HEK293 (cell line): ENCODE measurements around the gene ADAMTS17.
A peak's percentile ranks its signal among the peaks of the same experiment; 100 is the strongest.

ENCODE experiments used
- CTCF ChIA-PET: fragments of 350-600 bp; formaldehyde crosslinking; extraction: SDS; loops from one replicate; lab custom pipeline; 2021; ENCODE audit warnings: antibody characterized with exemption; lab: Yijun Ruan, JAX
- POLR2A ChIA-PET: fragments of 300-600 bp; formaldehyde crosslinking; extraction: SDS; loops from one replicate; lab custom pipeline; 2020; ENCODE audit warnings: antibody characterized with exemption, inconsistent platforms; lab: Yijun Ruan, JAX
- H3K27ac ChIP-seq: fragments of 200-500 bp; sonication (Bioruptor generic); 2 replicates; pipeline ENCODE4 v1.5.1; 2014; ENCODE audit warnings: low read depth, low read length, control low read depth, inconsistent platforms; ENCODE audit errors: extremely low read depth
- H3K36me3 ChIP-seq, 2 experiments: fragments of 200-500 bp in 1 of 2; sonication (Bioruptor generic) in 1 of 2; 1 replicate in 1 of 2; 2 replicates in 1 of 2; pipeline ENCODE4 v1.5.1; 2014 to 2017; ENCODE audit warnings: inconsistent platforms in 2 of 2, low read length in 2 of 2; ENCODE audit not compliant: control insufficient read depth in 2 of 2, insufficient read depth in 1 of 2
- H3K4me1 ChIP-seq: fragments of 200-500 bp; sonication (Bioruptor generic); 2 replicates; pipeline ENCODE4 v1.5.1; 2014; ENCODE audit warnings: mild to moderate bottlenecking, low read length, inconsistent platforms; ENCODE audit not compliant: control insufficient read depth, insufficient read depth
- H3K4me3 ChIP-seq: 2 replicates; pipeline ENCODE4 v1.5.1; 2011; ENCODE audit warnings: low read depth, mild to moderate bottlenecking, control low read depth, low read length, moderate library complexity
- H3K9me3 ChIP-seq: fragments of 200-500 bp; sonication (Bioruptor generic); 2 replicates; pipeline ENCODE4 v1.5.1; 2014; ENCODE audit warnings: low read depth, low read length, inconsistent platforms; ENCODE audit not compliant: control insufficient read depth, insufficient read depth
- ATF2 ChIP-seq: fragments of 450-650 bp; formaldehyde crosslinking; IDR thresholded peaks from 2 replicates; pipeline ENCODE4 v1.5.1; 2016; ENCODE audit warnings: missing biosample characterization, missing genetic modification characterization, low read depth
- GLI4 ChIP-seq: fragments of 450-650 bp; formaldehyde crosslinking; IDR thresholded peaks from 2 replicates; pipeline ENCODE4 v1.5.1; 2016; ENCODE audit warnings: missing biosample characterization, missing genetic modification characterization
- HOXD13 ChIP-seq: sonication (generic); formaldehyde crosslinking; IDR thresholded peaks from 2 replicates; pipeline ENCODE4 v1.8.0; 2022; ENCODE audit warnings: missing genetic modification reagents, borderline replicate concordance
- MEIS1 ChIP-seq: sonication (generic); formaldehyde crosslinking; IDR thresholded peaks from 2 replicates; pipeline ENCODE4 v1.8.1; 2022; ENCODE audit warnings: missing genetic modification reagents, mild to moderate bottlenecking, borderline replicate concordance
- MYNN ChIP-seq: fragments of 450-650 bp; formaldehyde crosslinking; IDR thresholded peaks from 2 replicates; pipeline ENCODE4 v1.5.1; 2016; ENCODE audit warnings: missing biosample characterization, missing genetic modification characterization, borderline replicate concordance
- SCRT1 ChIP-seq: fragments of 450-650 bp; formaldehyde crosslinking; IDR thresholded peaks from 2 replicates; pipeline ENCODE4 v1.5.1; 2016; ENCODE audit warnings: missing biosample characterization, missing genetic modification characterization, borderline replicate concordance
- SP3 ChIP-seq: fragments of 450-650 bp; formaldehyde crosslinking; IDR thresholded peaks from 2 replicates; pipeline ENCODE4 v1.5.1; 2016; ENCODE audit warnings: missing biosample characterization, missing genetic modification characterization
- ZFP41 ChIP-seq: fragments of 450-650 bp; formaldehyde crosslinking; IDR thresholded peaks from 2 replicates; pipeline ENCODE4 v1.5.1; 2016; ENCODE audit warnings: missing biosample characterization, missing genetic modification characterization, borderline replicate concordance
- ZNF121 ChIP-seq: fragments of 450-650 bp; formaldehyde crosslinking; IDR thresholded peaks from 2 replicates; pipeline ENCODE4 v1.5.1; 2016; ENCODE audit warnings: missing biosample characterization, missing genetic modification characterization
- ZNF223 ChIP-seq: fragments of 450-650 bp; formaldehyde crosslinking; IDR thresholded peaks from 2 replicates; pipeline ENCODE4 v1.5.1; 2016; ENCODE audit warnings: missing biosample characterization, missing genetic modification characterization
- ZNF292 ChIP-seq: fragments of 450-650 bp; formaldehyde crosslinking; IDR thresholded peaks from 2 replicates; pipeline ENCODE4 v1.5.1; 2016; ENCODE audit warnings: low read depth, missing biosample characterization, missing genetic modification characterization, borderline replicate concordance
- ZNF529 ChIP-seq: fragments of 450-650 bp; formaldehyde crosslinking; IDR thresholded peaks from 2 replicates; pipeline ENCODE4 v1.5.1; 2017; ENCODE audit warnings: missing genetic modification characterization, missing biosample characterization; ENCODE audit not compliant: insufficient replicate concordance
- ZNF571 ChIP-seq: fragments of 450-650 bp; formaldehyde crosslinking; IDR thresholded peaks from 2 replicates; pipeline ENCODE4 v1.5.0; 2017; ENCODE audit warnings: missing biosample characterization, missing genetic modification characterization
- ZNF704 ChIP-seq: fragments of 450-650 bp; formaldehyde crosslinking; IDR thresholded peaks from 2 replicates; pipeline ENCODE4 v1.5.1; 2016; ENCODE audit warnings: missing biosample characterization, missing genetic modification characterization
- ZNF785 ChIP-seq: fragments of 450-650 bp; formaldehyde crosslinking; IDR thresholded peaks from 2 replicates; pipeline ENCODE4 v1.5.1; 2016; ENCODE audit warnings: missing biosample characterization, missing genetic modification characterization
- ZNF837 ChIP-seq: fragments of 450-650 bp; formaldehyde crosslinking; IDR thresholded peaks from 2 replicates; pipeline ENCODE4 v1.5.1; 2016; ENCODE audit warnings: missing biosample characterization, missing genetic modification characterization
- ZNF843 ChIP-seq: fragments of 450-650 bp; formaldehyde crosslinking; IDR thresholded peaks from 2 replicates; pipeline ENCODE4 v1.5.1; 2016; ENCODE audit warnings: missing biosample characterization, missing genetic modification characterization
- TF ChIP-seq, protein P1 (sequence below): fragments of 450-650 bp; formaldehyde crosslinking; IDR thresholded peaks from 2 replicates; pipeline ENCODE4 v1.5.1; 2016; ENCODE audit warnings: missing biosample characterization, missing genetic modification characterization
- TF ChIP-seq, protein P2 (sequence below): fragments of 450-650 bp; formaldehyde crosslinking; IDR thresholded peaks from 2 replicates; pipeline ENCODE4 v1.5.1; 2016; ENCODE audit warnings: missing biosample characterization, missing genetic modification characterization
- TF ChIP-seq, protein P3 (sequence below): fragments of 450-650 bp; formaldehyde crosslinking; IDR thresholded peaks from 2 replicates; pipeline ENCODE4 v1.5.1; 2017; ENCODE audit warnings: missing biosample characterization, missing genetic modification characterization

ADAMTS17 gene

GRCh38 chr15:99996660-99997059 lies 345.1 kb downstream of the ADAMTS17 start (continued):
- TF ChIP-seq ZNF704 (tag by site-specific recombination) (no peak), ATF2 (tag by site-specific recombination) (peak; percentile 73), SCRT1 (tag by site-specific recombination) (no peak), ZNF529 (tag by site-specific recombination) (no peak)

- peaks cover 5% of the 10 kb centered on the region; the same call in 1 of the 2 replicates for H3K4me1 ChIP-seq
- no peak overlapping the region for H3K4me3 ChIP-seq
- no peaks in the 10 kb centered on the region for H3K9me3 ChIP-seq
- POLR2A ChIA-PET, result no interaction called here
- CTCF ChIA-PET, result interaction anchor here (0.6 kb wide), 1 partner anchor 51 kb away, joined by 3 read pairs; no protein-coding TSS in a partner anchor
- no peak overlapping the region for H3K27ac ChIP-seq
- no peaks in the 10 kb centered on the region for H3K36me3 ChIP-seq
- TF ChIP-seq ZNF292 (tag by site-specific recombination) (no peak), MEIS1 (CRISPR knock-in tag) (no peak), ZNF785 (no peak), GLI4 (tag by site-specific recombination) (no peak), ZNF121 (tag by site-specific recombination) (no peak), HOXD13 (CRISPR knock-in tag) (no peak), ZNF571 (tag by site-specific recombination) (no peak), ZFP41 (tag by site-specific recombination) (no peak), SP3 (tag by site-specific recombination) (no peak), ZNF843 (no peak), MYNN (tag by site-specific recombination) (no peak), ZNF223 (tag by site-specific recombination) (no peak), ZNF837 (tag by site-specific recombination) (no peak)
- TF ChIP-seq, protein P1, sequence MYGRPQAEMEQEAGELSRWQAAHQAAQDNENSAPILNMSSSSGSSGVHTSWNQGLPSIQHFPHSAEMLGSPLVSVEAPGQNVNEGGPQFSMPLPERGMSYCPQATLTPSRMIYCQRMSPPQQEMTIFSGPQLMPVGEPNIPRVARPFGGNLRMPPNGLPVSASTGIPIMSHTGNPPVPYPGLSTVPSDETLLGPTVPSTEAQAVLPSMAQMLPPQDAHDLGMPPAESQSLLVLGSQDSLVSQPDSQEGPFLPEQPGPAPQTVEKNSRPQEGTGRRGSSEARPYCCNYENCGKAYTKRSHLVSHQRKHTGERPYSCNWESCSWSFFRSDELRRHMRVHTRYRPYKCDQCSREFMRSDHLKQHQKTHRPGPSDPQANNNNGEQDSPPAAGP (tag by site-specific recombination), result no peak
- TF ChIP-seq, protein P2, sequence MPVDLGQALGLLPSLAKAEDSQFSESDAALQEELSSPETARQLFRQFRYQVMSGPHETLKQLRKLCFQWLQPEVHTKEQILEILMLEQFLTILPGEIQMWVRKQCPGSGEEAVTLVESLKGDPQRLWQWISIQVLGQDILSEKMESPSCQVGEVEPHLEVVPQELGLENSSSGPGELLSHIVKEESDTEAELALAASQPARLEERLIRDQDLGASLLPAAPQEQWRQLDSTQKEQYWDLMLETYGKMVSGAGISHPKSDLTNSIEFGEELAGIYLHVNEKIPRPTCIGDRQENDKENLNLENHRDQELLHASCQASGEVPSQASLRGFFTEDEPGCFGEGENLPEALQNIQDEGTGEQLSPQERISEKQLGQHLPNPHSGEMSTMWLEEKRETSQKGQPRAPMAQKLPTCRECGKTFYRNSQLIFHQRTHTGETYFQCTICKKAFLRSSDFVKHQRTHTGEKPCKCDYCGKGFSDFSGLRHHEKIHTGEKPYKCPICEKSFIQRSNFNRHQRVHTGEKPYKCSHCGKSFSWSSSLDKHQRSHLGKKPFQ (tag by site-specific recombination), result no peak
- TF ChIP-seq, protein P3, sequence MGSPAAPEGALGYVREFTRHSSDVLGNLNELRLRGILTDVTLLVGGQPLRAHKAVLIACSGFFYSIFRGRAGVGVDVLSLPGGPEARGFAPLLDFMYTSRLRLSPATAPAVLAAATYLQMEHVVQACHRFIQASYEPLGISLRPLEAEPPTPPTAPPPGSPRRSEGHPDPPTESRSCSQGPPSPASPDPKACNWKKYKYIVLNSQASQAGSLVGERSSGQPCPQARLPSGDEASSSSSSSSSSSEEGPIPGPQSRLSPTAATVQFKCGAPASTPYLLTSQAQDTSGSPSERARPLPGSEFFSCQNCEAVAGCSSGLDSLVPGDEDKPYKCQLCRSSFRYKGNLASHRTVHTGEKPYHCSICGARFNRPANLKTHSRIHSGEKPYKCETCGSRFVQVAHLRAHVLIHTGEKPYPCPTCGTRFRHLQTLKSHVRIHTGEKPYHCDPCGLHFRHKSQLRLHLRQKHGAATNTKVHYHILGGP (tag by site-specific recombination), result no peak
These were observed 346.2 kb downstream of the ADAMTS17 start for GRCh38 chr15:99995543-99995942.
